Measurements from ENCODE around the gene NREP. TPM values are rescaled to one million over a fixed set of nuclear protein-coding genes. Genes with fewer than 3 reads are reported as not detected.

The NREP gene
- total and polyA plus RNA-seq, 10 of the 15 experiments (the other 5 are each of a cell fraction or from before 2014, with no cell fraction given): 20.6 to 117 (median 32.2) TPM

DNA sequence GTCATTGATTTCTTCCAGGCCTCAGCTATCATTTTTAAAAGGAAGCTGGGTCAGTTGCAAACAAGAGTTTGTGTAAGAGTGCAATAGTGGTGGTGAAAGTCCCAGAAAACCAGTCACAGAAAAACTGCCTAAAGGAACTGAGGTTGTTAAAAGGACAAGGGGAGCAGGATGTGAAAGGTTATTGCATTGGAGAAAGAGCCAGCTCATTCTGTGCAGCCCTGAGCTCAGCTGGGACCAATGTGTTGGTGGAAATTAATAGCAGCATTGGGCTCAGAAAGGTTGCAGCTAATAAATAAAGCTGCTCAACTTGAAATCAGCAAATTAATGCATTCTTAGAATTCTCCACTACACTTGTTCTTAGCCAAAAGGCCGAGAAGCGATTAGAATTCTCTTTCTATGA is 34.9 kb downstream of the NREP start:
- ATAC-seq: no peak
- DNase-seq (ENCODE audit: low read depth, low spot score): no peak
- 100% methylated on average over 2 of the region's 2 CpGs for WGBS (ENCODE audit: insufficient coverage, insufficient replicate concordance, low lambda C conversion rate, missing lambda C conversion rate)
- ChIA-PET RAD21 (ENCODE audit: unreplicated experiment) (no interaction called here), POLR2A (no interaction called here), SMC1A (ENCODE audit: uncharacterized antibody, unreplicated experiment) (interaction anchor here (1.2 kb wide), 1 partner anchor 19 kb away, joined by 4 read pairs; no protein-coding TSS in a partner anchor), CTCF (interaction anchor here (0.6 kb wide), 1 partner anchor 429 kb away, joined by 4 read pairs; no protein-coding TSS in a partner anchor)
- no peak overlapping the region for H3K27ac ChIP-seq (ENCODE audit: control insufficient read depth, insufficient read depth)
- no peak overlapping the region for H2AFZ ChIP-seq (ENCODE audit: control insufficient read depth, low read depth, low read length)
- no peak overlapping the region for H3K9ac ChIP-seq (ENCODE audit: control insufficient read depth, insufficient read depth, low read length)
- H3K79me2 ChIP-seq (ENCODE audit: control insufficient read depth, insufficient read depth, low read length): no peaks in the 10 kb centered on the region
- no peaks in the 10 kb centered on the region for H3K36me3 ChIP-seq (ENCODE audit: control insufficient read depth in 2 of 2, insufficient read depth in 2 of 2, low read length in 1 of 2)
- intact Hi-C loops (cut with micrococcal nuclease; ENCODE audit: unreplicated experiment) (no loop called here), in situ Hi-C loops (cut with MboI) (no loop called here)
- H3K9me3 ChIP-seq (replicated peaks; ENCODE audit: control insufficient read depth, insufficient read depth, low read length): no peaks in the 10 kb centered on the region
- no peak overlapping the region for H3K4me3 ChIP-seq
- H4K20me1 ChIP-seq (ENCODE audit: control insufficient read depth, insufficient read depth): no peaks in the 10 kb centered on the region
- TF ChIP-seq, protein P1, sequence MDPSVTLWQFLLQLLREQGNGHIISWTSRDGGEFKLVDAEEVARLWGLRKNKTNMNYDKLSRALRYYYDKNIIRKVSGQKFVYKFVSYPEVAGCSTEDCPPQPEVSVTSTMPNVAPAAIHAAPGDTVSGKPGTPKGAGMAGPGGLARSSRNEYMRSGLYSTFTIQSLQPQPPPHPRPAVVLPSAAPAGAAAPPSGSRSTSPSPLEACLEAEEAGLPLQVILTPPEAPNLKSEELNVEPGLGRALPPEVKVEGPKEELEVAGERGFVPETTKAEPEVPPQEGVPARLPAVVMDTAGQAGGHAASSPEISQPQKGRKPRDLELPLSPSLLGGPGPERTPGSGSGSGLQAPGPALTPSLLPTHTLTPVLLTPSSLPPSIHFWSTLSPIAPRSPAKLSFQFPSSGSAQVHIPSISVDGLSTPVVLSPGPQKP (IDR thresholded peaks at IDR 0.05; ENCODE audit: low read depth, low read length): no peak
- TF ChIP-seq KLF5 (IDR thresholded peaks at IDR 0.05; ENCODE audit: partially characterized antibody) (no peak), BHLHE40 (IDR thresholded peaks at IDR 0.05; ENCODE audit: borderline replicate concordance in 1 of 2, low read depth in 2 of 2, low read length in 1 of 2) (no peak), USF1 (IDR thresholded peaks at IDR 0.05; ENCODE audit: borderline replicate concordance, extremely low read length, insufficient read depth, low read depth, low read length) (no peak), CEBPB (IDR thresholded peaks at IDR 0.05; ENCODE audit: borderline replicate concordance in 1 of 2, low read depth in 2 of 2, low read length in 2 of 2) (no peak), RCOR1 (conservative IDR thresholded peaks at IDR 0.05; ENCODE audit: low read depth, low read length) (no peak), JUND (IDR thresholded peaks at IDR 0.05; ENCODE audit: low read depth, low read length) (no peak)
- H3K4me2 ChIP-seq (ENCODE audit: control insufficient read depth, insufficient read depth): no peak overlapping the region
- no peaks in the 10 kb centered on the region for H3K4me1 ChIP-seq (ENCODE audit: control insufficient read depth, insufficient read depth, low read length)
- no TSS peak for BruUV-seq (replicated peaks)
- FAIRE-seq: no peak
- no peaks in the 10 kb centered on the region for H3K27me3 ChIP-seq (replicated peaks in 1 of 2; ENCODE audit: control insufficient read depth in 2 of 2, insufficient read depth in 2 of 2, low read length in 1 of 2)

Data from GM12878 (cell line).